K562 (cell line): ENCODE results near the gene ANKS1B. TPM values are rescaled to one million over a fixed set of nuclear protein-coding genes. Genes with fewer than 3 reads are reported as not detected.

Experiments
- ATAC-seq: fragments of 200-7000 bp; cut with Tn5 transposase; 3 replicates; pipeline ENCODE4 v1.9.1; 2020; ENCODE audit warnings: moderate library complexity
- BruUV-seq: library from RNA; stranded (reverse); fragments of 400-500 nt; replicated peaks from 2 replicates; lab custom pipeline; 2021; lab: Mats Ljungman, UMichigan
- CTCF ChIA-PET: fragments of 300-600 bp; formaldehyde crosslinking; extraction: SDS; loops from one replicate; lab custom pipeline; 2021; ENCODE audit warnings: low intra/inter-chr PET ratio; lab: Yijun Ruan, JAX
- POLR2A ChIA-PET: fragments of 300-600, 350-650 bp; sonication (Branson Sonifier 250); formaldehyde crosslinking; extraction: SDS; loops from one replicate; lab custom pipeline; 2021; ENCODE audit warnings: antibody characterized with exemption, inconsistent platforms; lab: Yijun Ruan, JAX
- DNase-seq, 4 experiments: peaks; one replicate each; pipeline versions ENCODE4 v3.0.0 to v3.0.0-alpha.2; 2011 to 2018; ENCODE audit warnings: low spot score in 3 of 4, mixed read lengths in 3 of 4; ENCODE audit errors: extremely low read depth in 1 of 4
- FAIRE-seq: peaks from 2 replicates; lab custom pipeline; 2011; peaks lifted over from hg19 to GRCh38; lab: Jason Lieb, UNC
- H2AFZ ChIP-seq: 2 replicates; pipeline ENCODE4 v1.6.0; 2011; ENCODE audit warnings: low read depth, low read length, control low read depth, inconsistent platforms
- H3K27ac ChIP-seq: fragments of 200-600 bp; 3 replicates; pipeline ENCODE4 v1.8.0; 2011; ENCODE audit warnings: low read depth, mild to moderate bottlenecking, control low read depth, inconsistent platforms, low read length, moderate library complexity, mixed read lengths; ENCODE audit errors: extremely low read depth
- H3K27me3 ChIP-seq, 2 experiments: fragments of 300-600 bp in 1 of 2; 2 replicates in 1 of 2; 3 replicates in 1 of 2; pipeline versions ENCODE4 v1.6.0 to v1.8.0; 2011; ENCODE audit warnings: inconsistent platforms in 2 of 2, low read length in 2 of 2, mild to moderate bottlenecking in 1 of 2, mixed read lengths in 1 of 2, moderate library complexity in 1 of 2; ENCODE audit not compliant: control insufficient read depth in 2 of 2, insufficient read depth in 2 of 2
- H3K36me3 ChIP-seq: fragments of 300-600 bp; 3 replicates; pipeline ENCODE4 v1.8.0; 2011; ENCODE audit warnings: mild to moderate bottlenecking, low read length, inconsistent platforms; ENCODE audit not compliant: control insufficient read depth, insufficient read depth
- H3K4me1 ChIP-seq, 2 experiments: fragments of 200-600 bp in 1 of 2; replicated peaks in 1 of 2; 2 replicates in 1 of 2; 3 replicates in 1 of 2; pipeline versions ENCODE4 v1.5.1 to v1.8.0; 2011; ENCODE audit warnings: inconsistent platforms in 2 of 2, low read length in 2 of 2, mild to moderate bottlenecking in 1 of 2, mixed read lengths in 1 of 2, moderate library complexity in 1 of 2; ENCODE audit not compliant: control insufficient read depth in 2 of 2, insufficient read depth in 2 of 2
- H3K4me2 ChIP-seq: 2 replicates; pipeline ENCODE4 v1.6.1; 2011; ENCODE audit warnings: low read length, control low read depth, inconsistent platforms, mixed read lengths; ENCODE audit not compliant: insufficient read depth
- H3K4me3 ChIP-seq: fragments of 200-600 bp; sonication (generic), shearing (Covaris generic); 2 replicates; pipeline ENCODE4 v1.5.1; 2016; ENCODE audit warnings: control low read depth, inconsistent platforms
- H3K79me2 ChIP-seq: fragments of 200-600 bp; 3 replicates; pipeline ENCODE4 v1.8.0; 2011; ENCODE audit warnings: low read length, inconsistent platforms; ENCODE audit not compliant: control insufficient read depth, insufficient read depth
- H3K9ac ChIP-seq, 2 experiments: 2 replicates each; pipeline versions ENCODE4 v1.6.0 to v1.6.1; 2011; ENCODE audit warnings: low read depth in 2 of 2, low read length in 2 of 2, control low read depth in 1 of 2, inconsistent platforms in 1 of 2, mild to moderate bottlenecking in 1 of 2, mixed read lengths in 1 of 2; ENCODE audit not compliant: insufficient read depth in 1 of 2
- H3K9me1 ChIP-seq: one replicate; pipeline ENCODE4 v1.6.0; 2011; ENCODE audit warnings: inconsistent platforms, mild to moderate bottlenecking, low read length, moderate library complexity; ENCODE audit not compliant: control insufficient read depth, insufficient read depth
- H3K9me3 ChIP-seq: replicated peaks from 2 replicates; pipeline ENCODE4 v1.5.1; 2011; ENCODE audit warnings: low read depth, low read length, inconsistent platforms; ENCODE audit not compliant: control insufficient read depth, insufficient read depth
- H4K20me1 ChIP-seq: replicated peaks from 2 replicates; pipeline ENCODE4 v1.6.1; 2011; ENCODE audit warnings: low read length, inconsistent platforms, mixed read lengths; ENCODE audit not compliant: control insufficient read depth, insufficient read depth
- ARID1B ChIP-seq: fragments of 450-650 bp; IDR thresholded peaks from 2 replicates; pipeline ENCODE4 v1.6.1; 2016; ENCODE audit warnings: antibody characterized with exemption, mild to moderate bottlenecking, inconsistent platforms
- BCL6 ChIP-seq: fragments of 250-450 bp; sonication (Bioruptor Pico); IDR thresholded peaks from 2 replicates; pipeline ENCODE4 v1.4.0; 2020
- CHD4 ChIP-seq: fragments of 200-600 bp; sonication (generic); IDR thresholded peaks from 3 replicates; pipeline ENCODE4 v1.6.1; 2012; ENCODE audit warnings: low read depth, mild to moderate bottlenecking, mixed read lengths, low read length, inconsistent platforms; ENCODE audit not compliant: insufficient read depth, insufficient replicate concordance, poor library complexity, severe bottlenecking
- FOXA1 ChIP-seq: fragments of 450-650 bp; IDR thresholded peaks from 2 replicates; pipeline ENCODE4 v1.6.1; 2016; ENCODE audit warnings: mild to moderate bottlenecking, borderline replicate concordance
- NCOA2 ChIP-seq, 2 experiments: fragments of 450-650 bp; IDR thresholded peaks; 2 replicates each; pipeline ENCODE4 v1.6.1; 2018; ENCODE audit warnings: mild to moderate bottlenecking in 2 of 2, moderate library complexity in 1 of 2; ENCODE audit not compliant: partially characterized antibody in 2 of 2
- NFE2 ChIP-seq: IDR thresholded peaks from 2 replicates; pipeline ENCODE4 v1.6.1; 2014; ENCODE audit warnings: antibody characterized with exemption, low read depth
- NFIC ChIP-seq: fragments of 450-650 bp; IDR thresholded peaks from 2 replicates; pipeline ENCODE4 v1.6.1; 2017; ENCODE audit warnings: mild to moderate bottlenecking, inconsistent platforms
- ZNF408 ChIP-seq: fragments of 250-450 bp; sonication (Bioruptor Pico); IDR thresholded peaks from 2 replicates; pipeline ENCODE4 v1.4.0; 2020; ENCODE audit warnings: low read depth, mild to moderate bottlenecking, moderate library complexity
- WGBS: fragments of 100-300 bp; shearing (Covaris generic); methylation state at CpG from one replicate; pipeline ENCODE4 v1.1.6; 2016; ENCODE audit warnings: low coverage, mixed read lengths; ENCODE audit not compliant: insufficient coverage; ENCODE audit errors: missing lambda C conversion rate; 5-methylcytosine and 5-hydroxymethylcytosine counted together
- in situ Hi-C: fragments of 300-500 bp; cut with MboI; formaldehyde crosslinking; loops from 4 replicates; pipeline ENCODE4 v1.15.0; 2018; ENCODE audit warnings: inconsistent platforms, mixed read lengths
- intact Hi-C: fragments of 100-400 bp; cut with micrococcal nuclease; formaldehyde crosslinking; loops from 2 replicates; pipeline ENCODE4 v1.14.2; 2022
- polyA plus RNA-seq, 8 experiments: library from polyadenylated mRNA; depleted of rRNA in 4 of 8; stranded (reverse) in 5 of 8; unstranded in 3 of 8; fragments of >200 nt; fragmentation: Nextera tagmentation in 2 of 8; fragmentation: Illumina TruSeq in 1 of 8; extraction: Ambion mirVana in 2 of 8; extraction: Trizol in 1 of 8; gene quantifications; 2 replicates each; pipeline versions ENCODE4 v1.2.1 to v1.2.3, GENCODE V29; 2011 to 2014; ENCODE audit warnings: inconsistent platforms in 1 of 8, missing spikeins in 1 of 8
- total RNA-seq, 7 experiments: library from RNA; depleted of rRNA in 6 of 7; stranded (reverse); fragments of >200 nt in 6 of 7; fragmentation: Illumina TruSeq in 2 of 7; extraction: Trizol in 2 of 7; gene quantifications; 2 replicates each; pipeline versions ENCODE4 v1.2.1 to v1.2.3, GENCODE V29; 2011 to 2021; ENCODE audit warnings: low replicate concordance in 1 of 7
- TF ChIP-seq, protein P1 (sequence below): fragments of 250-450 bp; sonication (Bioruptor Pico); IDR thresholded peaks from 2 replicates; pipeline ENCODE4 v1.4.0; 2020; ENCODE audit warnings: borderline replicate concordance
- TF ChIP-seq, protein P2 (sequence below): fragments of 250-450 bp; sonication (Bioruptor Pico); IDR thresholded peaks from 2 replicates; pipeline ENCODE4 v1.8.0; 2022; ENCODE audit warnings: inconsistent platforms, mild to moderate bottlenecking, moderate library complexity, borderline replicate concordance
- TF ChIP-seq, protein P3 (sequence below): sonication (generic); formaldehyde crosslinking; IDR thresholded peaks from 2 replicates; pipeline ENCODE4 v1.4.0; 2020; ENCODE audit warnings: mild to moderate bottlenecking, missing genetic modification reagents
- TF ChIP-seq, protein P4 (sequence below), 2 experiments: IDR thresholded peaks in 1 of 2; conservative IDR thresholded peaks in 1 of 2; 2 replicates each; pipeline ENCODE4 v1.6.1; 2016; ENCODE audit warnings: low read depth in 2 of 2, mild to moderate bottlenecking in 1 of 2, missing compliant biosample characterization in 1 of 2, missing genetic modification characterization in 1 of 2, moderate library complexity in 1 of 2

The ANKS1B gene
- total and polyA plus RNA-seq, 9 of the 15 experiments (the other 6 are each of a cell fraction or from before 2014, with no cell fraction given), result 0.04 to 0.47 (median 0.28) TPM; not detected in 4

DNA sequence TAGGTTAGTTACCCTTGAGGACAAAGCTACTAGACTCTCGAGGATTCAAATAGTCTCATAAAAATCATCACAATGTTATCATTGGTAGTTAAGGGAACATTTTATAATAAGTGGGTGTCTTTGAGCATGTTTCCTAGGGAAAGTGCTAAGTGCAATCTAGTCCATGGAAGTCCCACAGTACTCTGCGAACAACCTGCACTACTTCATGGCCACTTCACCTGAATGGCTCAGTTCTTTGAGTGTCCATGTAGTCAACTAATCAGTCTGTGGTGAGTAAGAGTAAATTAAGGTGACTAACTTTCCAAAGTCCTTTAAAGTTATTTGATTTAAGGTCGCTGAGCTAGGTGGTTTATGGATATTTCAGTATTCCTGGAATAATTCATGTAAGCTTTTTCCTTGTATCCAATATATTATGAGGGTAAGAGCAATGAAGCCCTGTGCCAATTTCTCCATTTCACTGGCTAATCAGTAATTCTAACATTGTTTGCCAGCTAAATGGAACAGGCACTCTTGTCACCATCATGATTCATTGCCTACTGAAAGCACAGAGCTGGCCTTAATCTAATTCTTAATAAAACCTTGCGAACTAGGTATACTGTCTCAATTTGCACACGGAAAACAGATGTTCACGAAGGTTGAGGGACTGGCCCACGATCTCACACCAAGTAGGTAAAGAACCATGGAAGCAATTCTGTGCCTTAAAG lies 844.6 kb downstream of the ANKS1B start (continued):
- no peak for TF ChIP-seq FOXA1
- TF ChIP-seq CHD4, result no peak
- no peak for TF ChIP-seq ARID1B
- TF ChIP-seq NFIC, result no peak
- no peak for TF ChIP-seq NFE2

DNA sequence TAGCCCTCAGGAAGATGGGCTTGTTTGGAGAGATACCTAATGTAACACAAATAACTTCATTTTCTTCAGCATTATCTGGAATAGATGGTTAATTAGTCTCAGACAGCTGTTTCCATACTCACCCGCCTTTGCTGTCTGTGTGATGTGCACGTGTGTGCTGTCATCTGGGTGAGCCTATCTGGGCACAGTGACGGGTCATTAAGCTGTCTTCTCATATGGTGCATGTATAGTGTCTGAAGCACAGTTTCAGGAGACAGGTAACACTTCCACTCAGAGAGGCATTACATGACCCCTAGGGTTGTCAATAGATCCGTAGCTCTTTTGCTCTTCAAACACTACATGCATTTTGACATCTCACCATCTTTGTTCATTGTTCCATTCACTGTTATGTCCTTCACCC lies 846.3 kb downstream of the ANKS1B start:
- Histone ChIP-seq H2AFZ (no peak overlapping the region), H4K20me1 (no peaks in the 10 kb centered on the region), H3K4me1 (no peaks in the 10 kb centered on the region), H3K79me2 (no peaks in the 10 kb centered on the region), H3K27ac (no peak overlapping the region), H3K9me3 (no peaks in the 10 kb centered on the region), H3K36me3 (no peaks in the 10 kb centered on the region), H3K9me1 (no peaks in the 10 kb centered on the region), H3K9ac (no peak overlapping the region), H3K4me2 (no peak overlapping the region), H3K4me3 (no peak overlapping the region), H3K27me3 (no peaks in the 10 kb centered on the region)
- in situ Hi-C loops (no loop called here), intact Hi-C loops (no loop called here)
- ATAC-seq, result no peak
- WGBS, result 0% methylated on average over 4 of the region's 4 CpGs
- ChIA-PET CTCF (no interaction called here), POLR2A (no interaction called here)
- FAIRE-seq, result no peak
- no peak for DNase-seq
- no TSS peak for BruUV-seq
- TF ChIP-seq NCOA2 (IDR thresholded peaks at IDR 0.05; ENCODE audit: partially characterized antibody in 2 of 2) (no peak), ZNF408 (CRISPR knock-in tag) (no peak), BCL6 (CRISPR knock-in tag) (no peak)
- TF ChIP-seq, protein P1, sequence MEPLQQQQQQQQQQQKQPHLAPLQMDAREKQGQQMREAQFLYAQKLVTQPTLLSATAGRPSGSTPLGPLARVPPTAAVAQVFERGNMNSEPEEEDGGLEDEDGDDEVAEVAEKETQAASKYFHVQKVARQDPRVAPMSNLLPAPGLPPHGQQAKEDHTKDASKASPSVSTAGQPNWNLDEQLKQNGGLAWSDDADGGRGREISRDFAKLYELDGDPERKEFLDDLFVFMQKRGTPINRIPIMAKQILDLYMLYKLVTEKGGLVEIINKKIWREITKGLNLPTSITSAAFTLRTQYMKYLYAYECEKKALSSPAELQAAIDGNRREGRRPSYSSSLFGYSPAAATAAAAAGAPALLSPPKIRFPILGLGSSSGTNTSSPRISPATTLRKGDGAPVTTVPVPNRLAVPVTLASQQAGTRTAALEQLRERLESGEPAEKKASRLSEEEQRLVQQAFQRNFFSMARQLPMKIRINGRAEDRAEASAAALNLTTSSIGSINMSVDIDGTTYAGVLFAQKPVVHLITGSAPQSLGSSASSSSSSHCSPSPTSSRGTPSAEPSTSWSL (CRISPR knock-in tag), result no peak
- TF ChIP-seq, protein P2, sequence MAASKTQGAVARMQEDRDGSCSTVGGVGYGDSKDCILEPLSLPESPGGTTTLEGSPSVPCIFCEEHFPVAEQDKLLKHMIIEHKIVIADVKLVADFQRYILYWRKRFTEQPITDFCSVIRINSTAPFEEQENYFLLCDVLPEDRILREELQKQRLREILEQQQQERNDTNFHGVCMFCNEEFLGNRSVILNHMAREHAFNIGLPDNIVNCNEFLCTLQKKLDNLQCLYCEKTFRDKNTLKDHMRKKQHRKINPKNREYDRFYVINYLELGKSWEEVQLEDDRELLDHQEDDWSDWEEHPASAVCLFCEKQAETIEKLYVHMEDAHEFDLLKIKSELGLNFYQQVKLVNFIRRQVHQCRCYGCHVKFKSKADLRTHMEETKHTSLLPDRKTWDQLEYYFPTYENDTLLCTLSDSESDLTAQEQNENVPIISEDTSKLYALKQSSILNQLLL (CRISPR knock-in tag), result no peak
- TF ChIP-seq, protein P3, sequence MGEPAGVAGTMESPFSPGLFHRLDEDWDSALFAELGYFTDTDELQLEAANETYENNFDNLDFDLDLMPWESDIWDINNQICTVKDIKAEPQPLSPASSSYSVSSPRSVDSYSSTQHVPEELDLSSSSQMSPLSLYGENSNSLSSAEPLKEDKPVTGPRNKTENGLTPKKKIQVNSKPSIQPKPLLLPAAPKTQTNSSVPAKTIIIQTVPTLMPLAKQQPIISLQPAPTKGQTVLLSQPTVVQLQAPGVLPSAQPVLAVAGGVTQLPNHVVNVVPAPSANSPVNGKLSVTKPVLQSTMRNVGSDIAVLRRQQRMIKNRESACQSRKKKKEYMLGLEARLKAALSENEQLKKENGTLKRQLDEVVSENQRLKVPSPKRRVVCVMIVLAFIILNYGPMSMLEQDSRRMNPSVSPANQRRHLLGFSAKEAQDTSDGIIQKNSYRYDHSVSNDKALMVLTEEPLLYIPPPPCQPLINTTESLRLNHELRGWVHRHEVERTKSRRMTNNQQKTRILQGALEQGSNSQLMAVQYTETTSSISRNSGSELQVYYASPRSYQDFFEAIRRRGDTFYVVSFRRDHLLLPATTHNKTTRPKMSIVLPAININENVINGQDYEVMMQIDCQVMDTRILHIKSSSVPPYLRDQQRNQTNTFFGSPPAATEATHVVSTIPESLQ (CRISPR knock-in tag), result no peak
- TF ChIP-seq, protein P4, sequence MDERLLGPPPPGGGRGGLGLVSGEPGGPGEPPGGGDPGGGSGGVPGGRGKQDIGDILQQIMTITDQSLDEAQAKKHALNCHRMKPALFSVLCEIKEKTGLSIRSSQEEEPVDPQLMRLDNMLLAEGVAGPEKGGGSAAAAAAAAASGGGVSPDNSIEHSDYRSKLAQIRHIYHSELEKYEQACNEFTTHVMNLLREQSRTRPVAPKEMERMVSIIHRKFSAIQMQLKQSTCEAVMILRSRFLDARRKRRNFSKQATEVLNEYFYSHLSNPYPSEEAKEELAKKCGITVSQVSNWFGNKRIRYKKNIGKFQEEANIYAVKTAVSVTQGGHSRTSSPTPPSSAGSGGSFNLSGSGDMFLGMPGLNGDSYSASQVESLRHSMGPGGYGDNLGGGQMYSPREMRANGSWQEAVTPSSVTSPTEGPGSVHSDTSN (CRISPR knock-in tag; IDR thresholded peaks at IDR 0.05; ENCODE audit: low read depth), result no peak
- TF ChIP-seq, protein P4 (tag; conservative IDR thresholded peaks at IDR 0.05; ENCODE audit: low read depth), result no peak
